LNCaP clone FGC (cell line): ENCODE data around the gene HS6ST1.
"Not testable (repeated sequence)": the region's sequence is repeated elsewhere in the genome, so short reads cannot be mapped to it uniquely, and the experiment has no call there.

ENCODE experiments used
- DNase-seq: peaks from one replicate; pipeline ENCODE4 v3.0.0-alpha.2; 2011; ENCODE audit warnings: low read depth
- H3K4me3 ChIP-seq: 2 replicates; pipeline ENCODE4 v1.5.1; 2011; ENCODE audit warnings: mild to moderate bottlenecking, low read depth, low read length, control low read depth
- CTCF ChIP-seq: IDR thresholded peaks from 2 replicates; pipeline ENCODE4 v1.5.1; 2012; ENCODE audit warnings: mild to moderate bottlenecking; ENCODE audit not compliant: control insufficient read depth, insufficient read depth; ENCODE audit errors: extremely low read depth

HS6ST1 gene

GRCh38 chr2:128269063-128269989, 49.3 kb downstream of the HS6ST1 start:
- no peak for DNase-seq
- H3K4me3 ChIP-seq: no peak overlapping the region
- no peak for TF ChIP-seq CTCF

- not testable (repeated sequence) for H3K4me3 ChIP-seq, DNase-seq
Observed at GRCh38 chr2:128268611-128269010, 50.1 kb downstream of the HS6ST1 start.

GRCh38 chr2:128268145-128268544, 50.5 kb downstream of the HS6ST1 start:
- not testable (repeated sequence) for DNase-seq, H3K4me3 ChIP-seq

GRCh38 chr2:128267649-128268048, 51.0 kb downstream of the HS6ST1 start:
- not testable (repeated sequence) for H3K4me3 ChIP-seq, DNase-seq

GRCh38 chr2:128267197-128267596, 51.5 kb downstream of the HS6ST1 start:
- not testable (repeated sequence) for DNase-seq, H3K4me3 ChIP-seq

GRCh38 chr2:128266463-128266862, 52.2 kb downstream of the HS6ST1 start:
- H3K4me3 ChIP-seq, DNase-seq: not testable (repeated sequence)

- H3K4me3 ChIP-seq, DNase-seq: not testable (repeated sequence)
Observed at GRCh38 chr2:128265608-128265993, 53.1 kb downstream of the HS6ST1 start.

- H3K4me3 ChIP-seq: no peak overlapping the region
- no peak for DNase-seq
- TF ChIP-seq CTCF: no peak
Observed at GRCh38 chr2:128264881-128265607, 53.6 kb downstream of the HS6ST1 start.

- H3K4me3 ChIP-seq: no peak overlapping the region
- no peak for TF ChIP-seq CTCF
- DNase-seq: no peak
Observed at GRCh38 chr2:128263902-128264331, 54.8 kb downstream of the HS6ST1 start.
